DOHH2 (cell line): Measurements from ENCODE around the gene CELSR3.

Source experiments
- H3F3A ChIP-seq: fragments of 200-600 bp; sonication (generic), shearing (Covaris generic); 2 replicates; pipeline ENCODE4 v1.6.0; 2016; ENCODE audit warnings: antibody characterized with exemption, mild to moderate bottlenecking; ENCODE audit not compliant: control insufficient read depth, insufficient read depth
- H3K27ac ChIP-seq: fragments of 200-600 bp; sonication (generic); 2 replicates; pipeline ENCODE4 v1.5.1; 2014; ENCODE audit warnings: low read depth, mild to moderate bottlenecking, low read length, moderate library complexity
- H3K27me3 ChIP-seq: fragments of 200-600 bp; sonication (generic); 2 replicates; pipeline ENCODE4 v1.6.1; 2014; ENCODE audit warnings: mild to moderate bottlenecking, low read length, mixed read lengths; ENCODE audit not compliant: control insufficient read depth
- H3K36me3 ChIP-seq: fragments of 200-600 bp; sonication (generic); 2 replicates; pipeline ENCODE4 v1.6.1; 2014; ENCODE audit warnings: mild to moderate bottlenecking, low read length, moderate library complexity, mixed read lengths; ENCODE audit not compliant: control insufficient read depth
- H3K4me1 ChIP-seq: fragments of 200-600 bp; sonication (generic); 2 replicates; pipeline ENCODE4 v1.6.1; 2014; ENCODE audit warnings: mild to moderate bottlenecking, low read length, mixed read lengths; ENCODE audit not compliant: control insufficient read depth
- H3K4me2 ChIP-seq: fragments of 200-600 bp; sonication (generic); 2 replicates; pipeline ENCODE4 v1.6.0; 2014; ENCODE audit warnings: mild to moderate bottlenecking, low read length, moderate library complexity
- H3K4me3 ChIP-seq: fragments of 200-600 bp; sonication (generic); 2 replicates; pipeline ENCODE4 v1.5.1; 2014; ENCODE audit warnings: mild to moderate bottlenecking, low read length, mixed read lengths
- H3K79me2 ChIP-seq: fragments of 200-600 bp; sonication (generic); 2 replicates; pipeline ENCODE4 v1.6.1; 2014; ENCODE audit warnings: mild to moderate bottlenecking, low read length, mixed read lengths; ENCODE audit not compliant: control insufficient read depth
- H3K9me2 ChIP-seq: fragments of 200-600 bp; sonication (generic); replicated peaks from 2 replicates; pipeline ENCODE4 v1.6.1; 2014; ENCODE audit warnings: mild to moderate bottlenecking, low read length, mixed read lengths; ENCODE audit not compliant: control insufficient read depth
- H3K9me3 ChIP-seq: fragments of 200-600 bp; sonication (generic); 2 replicates; pipeline ENCODE4 v1.6.1; 2014; ENCODE audit warnings: antibody characterized with exemption, low read length, mixed read lengths; ENCODE audit not compliant: control insufficient read depth, insufficient read depth
- H4K20me1 ChIP-seq: fragments of 200-600 bp; sonication (generic); 2 replicates; pipeline ENCODE4 v1.6.0; 2014; ENCODE audit warnings: low read depth, mild to moderate bottlenecking, antibody characterized with exemption, low read length, moderate library complexity; ENCODE audit not compliant: control insufficient read depth, insufficient read depth
- EZH2phosphoT487 ChIP-seq: fragments of 200-600 bp; sonication (generic); IDR thresholded peaks from 2 replicates; pipeline ENCODE4 v1.6.1; 2017; ENCODE audit warnings: borderline replicate concordance, mild to moderate bottlenecking, antibody characterized with exemption, low read length, moderate library complexity, mixed read lengths
- TF ChIP-seq, protein P1 (sequence below): fragments of 200-600 bp; sonication (generic); IDR thresholded peaks from one replicate; pipeline ENCODE4 v1.5.1; 2014; ENCODE audit warnings: antibody characterized with exemption, mild to moderate bottlenecking, low read depth, low read length; ENCODE audit not compliant: poor library complexity, severe bottlenecking

Gene CELSR3

DNA sequence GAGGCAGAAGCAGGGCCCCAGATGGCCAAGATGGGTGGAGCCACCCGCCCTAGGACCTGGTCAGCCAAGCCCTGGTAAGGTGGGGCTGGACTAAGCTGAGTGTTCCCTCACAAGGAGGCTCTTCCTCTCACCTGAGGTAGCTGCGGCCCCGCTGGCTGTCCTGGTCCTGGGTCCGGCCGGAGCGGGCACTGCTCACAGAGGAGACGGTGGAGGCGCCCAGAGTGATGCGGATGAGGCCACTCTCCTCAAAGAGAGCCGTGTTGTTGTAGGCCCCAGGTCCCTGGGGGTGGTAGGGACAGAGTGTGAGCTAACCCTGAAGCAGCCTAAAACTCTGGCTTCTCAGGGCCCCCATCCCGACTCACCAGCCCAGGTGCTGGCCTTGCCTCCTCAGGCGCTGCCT is 20.1 kb downstream of the CELSR3 start:
- Histone ChIP-seq H3F3A (no peaks in the 10 kb centered on the region), H3K27ac (no peak overlapping the region), H3K4me2 (no peak overlapping the region), H3K9me2 (no peaks in the 10 kb centered on the region), H3K36me3 (no peaks in the 10 kb centered on the region), H3K9me3 (no peaks in the 10 kb centered on the region), H3K4me1 (no peaks in the 10 kb centered on the region), H3K79me2 (no peaks in the 10 kb centered on the region), H3K4me3 (no peak overlapping the region), H3K27me3 (no peaks in the 10 kb centered on the region), H4K20me1 (no peaks in the 10 kb centered on the region)
- TF ChIP-seq, protein P1, sequence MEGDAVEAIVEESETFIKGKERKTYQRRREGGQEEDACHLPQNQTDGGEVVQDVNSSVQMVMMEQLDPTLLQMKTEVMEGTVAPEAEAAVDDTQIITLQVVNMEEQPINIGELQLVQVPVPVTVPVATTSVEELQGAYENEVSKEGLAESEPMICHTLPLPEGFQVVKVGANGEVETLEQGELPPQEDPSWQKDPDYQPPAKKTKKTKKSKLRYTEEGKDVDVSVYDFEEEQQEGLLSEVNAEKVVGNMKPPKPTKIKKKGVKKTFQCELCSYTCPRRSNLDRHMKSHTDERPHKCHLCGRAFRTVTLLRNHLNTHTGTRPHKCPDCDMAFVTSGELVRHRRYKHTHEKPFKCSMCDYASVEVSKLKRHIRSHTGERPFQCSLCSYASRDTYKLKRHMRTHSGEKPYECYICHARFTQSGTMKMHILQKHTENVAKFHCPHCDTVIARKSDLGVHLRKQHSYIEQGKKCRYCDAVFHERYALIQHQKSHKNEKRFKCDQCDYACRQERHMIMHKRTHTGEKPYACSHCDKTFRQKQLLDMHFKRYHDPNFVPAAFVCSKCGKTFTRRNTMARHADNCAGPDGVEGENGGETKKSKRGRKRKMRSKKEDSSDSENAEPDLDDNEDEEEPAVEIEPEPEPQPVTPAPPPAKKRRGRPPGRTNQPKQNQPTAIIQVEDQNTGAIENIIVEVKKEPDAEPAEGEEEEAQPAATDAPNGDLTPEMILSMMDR = no peak
- TF ChIP-seq EZH2phosphoT487 = no peak

DNA sequence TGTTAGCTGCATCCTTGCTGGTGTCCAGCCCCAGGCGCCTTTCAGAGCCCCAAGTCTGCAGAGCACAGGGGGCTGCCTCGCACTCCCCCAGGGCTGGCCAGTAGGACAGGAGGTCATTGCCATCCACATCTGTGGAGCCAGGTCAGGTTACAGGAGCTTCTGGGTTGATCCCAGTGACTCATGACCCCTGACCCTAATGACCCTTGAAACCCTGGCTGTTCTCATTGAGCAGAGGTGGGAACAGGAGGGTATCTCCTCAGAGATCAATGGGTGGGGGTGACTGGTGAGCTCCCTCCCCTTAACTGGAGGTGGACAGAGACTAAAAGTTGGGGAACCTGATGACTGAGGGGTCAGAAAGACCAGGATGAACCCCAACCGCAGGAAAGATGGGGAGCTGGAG is 21.3 kb downstream of the CELSR3 start:
- Histone ChIP-seq H3F3A (no peaks in the 10 kb centered on the region), H3K4me1 (peaks cover 4% of the 10 kb centered on the region), H3K9me2 (no peaks in the 10 kb centered on the region), H3K4me2 (no peak overlapping the region), H4K20me1 (no peaks in the 10 kb centered on the region), H3K27me3 (no peaks in the 10 kb centered on the region), H3K36me3 (no peaks in the 10 kb centered on the region), H3K79me2 (no peaks in the 10 kb centered on the region), H3K4me3 (no peak overlapping the region), H3K9me3 (no peaks in the 10 kb centered on the region), H3K27ac (no peak overlapping the region)
- TF ChIP-seq, protein P1 = no peak

DNA sequence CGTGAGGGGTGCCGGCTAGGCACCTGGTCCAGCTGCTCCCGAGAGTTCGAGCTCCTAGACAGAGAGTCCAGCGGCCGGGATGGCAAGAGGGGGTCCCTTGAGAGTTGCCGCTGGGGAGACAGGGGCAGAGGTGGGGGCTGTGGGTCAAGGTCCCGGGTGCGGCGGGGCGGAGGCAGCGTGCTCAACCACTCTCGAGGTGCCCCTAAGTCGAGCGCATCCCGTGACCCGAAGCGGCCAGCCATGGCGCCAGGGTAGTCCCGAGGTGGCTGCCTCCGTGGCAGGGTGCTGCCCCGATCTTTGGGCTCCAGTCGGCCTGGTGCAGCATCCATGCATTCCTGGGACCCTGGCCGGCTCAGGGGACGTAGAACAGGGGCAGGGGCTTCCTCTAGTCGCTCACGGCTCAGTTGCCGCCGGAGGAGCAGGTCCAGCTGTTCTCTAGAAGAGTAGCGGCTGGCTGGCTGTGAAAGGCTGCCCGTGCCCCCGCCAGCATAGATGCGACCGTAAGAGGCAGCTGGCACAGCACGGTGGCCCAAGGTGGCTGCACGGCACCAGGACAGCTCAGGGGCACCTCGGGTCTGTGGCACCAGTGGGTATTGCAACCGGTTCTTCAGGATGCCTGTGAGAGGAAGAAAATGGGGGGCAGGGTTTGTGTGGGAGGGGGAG is 22.6 kb downstream of the CELSR3 start:
- Histone ChIP-seq H3F3A (no peaks in the 10 kb centered on the region), H3K27ac (no peak overlapping the region), H3K9me3 (no peaks in the 10 kb centered on the region), H3K79me2 (no peaks in the 10 kb centered on the region), H3K4me1 (peaks cover 11% of the 10 kb centered on the region), H3K4me2 (no peak overlapping the region), H3K9me2 (no peaks in the 10 kb centered on the region), H3K4me3 (no peak overlapping the region), H4K20me1 (no peaks in the 10 kb centered on the region), H3K36me3 (no peaks in the 10 kb centered on the region; the same call in 1 of the 2 replicates), H3K27me3 (no peaks in the 10 kb centered on the region)
- no peak for TF ChIP-seq EZH2phosphoT487
- TF ChIP-seq, protein P1 = no peak
